Endothelial cell (in vitro differentiated cells): ENCODE results near the gene NPY5R. TPM values are rescaled to one million over a fixed set of nuclear protein-coding genes. Genes with fewer than 3 reads are reported as not detected.

ENCODE experiments used
- DNase-seq: peaks from one replicate; pipeline ENCODE4 v3.0.0; 2021; ENCODE audit warnings: low spot score
- H3K27ac Mint-ChIP-seq: one replicate; pipeline ENCODE4 v1.8.0; 2021; ENCODE audit warnings: mixed read lengths, inconsistent platforms; ENCODE audit not compliant: unreplicated experiment
- H3K27me3 Mint-ChIP-seq: one replicate; pipeline ENCODE4 v1.8.0; 2021; ENCODE audit warnings: mild to moderate bottlenecking, moderate library complexity, mixed read lengths, inconsistent platforms; ENCODE audit not compliant: unreplicated experiment
- H3K36me3 Mint-ChIP-seq: one replicate; pipeline ENCODE4 v1.8.0; 2021; ENCODE audit warnings: mild to moderate bottlenecking, low read depth, mixed read lengths, inconsistent platforms; ENCODE audit not compliant: unreplicated experiment
- H3K4me1 Mint-ChIP-seq: one replicate; pipeline ENCODE4 v1.8.0; 2021; ENCODE audit warnings: mild to moderate bottlenecking, mixed read lengths, inconsistent platforms; ENCODE audit not compliant: unreplicated experiment
- H3K4me3 Mint-ChIP-seq: one replicate; pipeline ENCODE4 v1.8.0; 2021; ENCODE audit warnings: mild to moderate bottlenecking, mixed read lengths, inconsistent platforms; ENCODE audit not compliant: unreplicated experiment
- H3K9me3 Mint-ChIP-seq: one replicate; pipeline ENCODE4 v1.8.0; 2021; ENCODE audit warnings: mixed read lengths, inconsistent platforms; ENCODE audit not compliant: unreplicated experiment
- total RNA-seq: library from RNA; stranded (reverse); fragmentation: NEBNext Ultra II Directional; extraction: Animal tissue kit (Norgen Biotek cat#: 25700); gene quantifications from one replicate; pipeline ENCODE4 v1.2.1, GENCODE V29; 2021; ENCODE audit not compliant: unreplicated experiment
- TF ChIP-seq, protein P1 (sequence below): fragments of 200-600 bp; sonication (generic); IDR thresholded peaks from one replicate; pipeline ENCODE4 v1.5.0; 2021; ENCODE audit warnings: antibody characterized with exemption; ENCODE audit not compliant: unreplicated experiment

The NPY5R gene
- total RNA-seq, 1 donor from 2014 or later: 0.38 TPM

DNA sequence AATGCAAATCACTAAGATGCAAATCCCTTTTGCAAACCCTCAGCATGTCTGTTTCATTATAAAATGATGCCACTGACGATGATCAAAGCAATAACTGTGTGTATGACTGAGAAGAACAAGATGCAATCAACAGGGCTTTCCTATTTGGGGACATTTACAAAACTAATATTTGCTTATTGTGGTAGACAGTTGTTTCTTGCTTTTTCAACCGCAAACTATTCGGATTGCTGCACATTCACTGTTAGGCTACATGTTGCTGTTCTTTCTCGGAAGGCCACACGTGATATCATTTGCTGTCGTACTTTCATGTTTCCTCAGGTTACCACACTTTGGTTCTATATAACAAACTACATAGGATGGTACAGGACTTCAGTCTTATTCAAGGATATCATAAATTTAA, 49.8 kb downstream of the NPY5R start:
- H3K4me1 Mint-ChIP-seq: peaks cover 4% of the 10 kb centered on the region
- no peaks in the 10 kb centered on the region for H3K36me3 Mint-ChIP-seq
- TF ChIP-seq, protein P1, sequence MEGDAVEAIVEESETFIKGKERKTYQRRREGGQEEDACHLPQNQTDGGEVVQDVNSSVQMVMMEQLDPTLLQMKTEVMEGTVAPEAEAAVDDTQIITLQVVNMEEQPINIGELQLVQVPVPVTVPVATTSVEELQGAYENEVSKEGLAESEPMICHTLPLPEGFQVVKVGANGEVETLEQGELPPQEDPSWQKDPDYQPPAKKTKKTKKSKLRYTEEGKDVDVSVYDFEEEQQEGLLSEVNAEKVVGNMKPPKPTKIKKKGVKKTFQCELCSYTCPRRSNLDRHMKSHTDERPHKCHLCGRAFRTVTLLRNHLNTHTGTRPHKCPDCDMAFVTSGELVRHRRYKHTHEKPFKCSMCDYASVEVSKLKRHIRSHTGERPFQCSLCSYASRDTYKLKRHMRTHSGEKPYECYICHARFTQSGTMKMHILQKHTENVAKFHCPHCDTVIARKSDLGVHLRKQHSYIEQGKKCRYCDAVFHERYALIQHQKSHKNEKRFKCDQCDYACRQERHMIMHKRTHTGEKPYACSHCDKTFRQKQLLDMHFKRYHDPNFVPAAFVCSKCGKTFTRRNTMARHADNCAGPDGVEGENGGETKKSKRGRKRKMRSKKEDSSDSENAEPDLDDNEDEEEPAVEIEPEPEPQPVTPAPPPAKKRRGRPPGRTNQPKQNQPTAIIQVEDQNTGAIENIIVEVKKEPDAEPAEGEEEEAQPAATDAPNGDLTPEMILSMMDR: no peak
- H3K9me3 Mint-ChIP-seq: no peaks in the 10 kb centered on the region
- H3K27ac Mint-ChIP-seq: no peak overlapping the region
- DNase-seq: no peak
- H3K4me3 Mint-ChIP-seq: no peak overlapping the region
- H3K27me3 Mint-ChIP-seq: no peaks in the 10 kb centered on the region

DNA sequence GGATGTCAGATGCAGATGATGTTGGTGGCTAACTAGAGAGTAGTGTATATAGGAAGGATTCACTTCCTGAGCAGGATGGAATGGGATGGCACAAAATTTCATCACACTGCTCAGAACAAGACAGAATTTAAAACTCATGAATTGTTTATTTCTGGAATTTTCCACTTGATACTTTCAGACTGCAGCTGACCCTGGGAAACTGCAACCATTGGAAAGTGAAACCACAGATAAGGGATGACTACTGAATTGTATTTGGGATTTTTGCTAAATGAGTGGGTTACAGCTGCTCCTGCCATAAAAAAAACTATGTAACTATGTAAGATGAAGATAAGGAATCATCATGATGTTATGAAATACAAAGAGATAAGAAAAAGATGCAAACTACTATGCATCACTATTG, 51.4 kb downstream of the NPY5R start:
- Mint-ChIP-seq H3K9me3 (no peaks in the 10 kb centered on the region), H3K27me3 (no peaks in the 10 kb centered on the region), H3K27ac (no peak overlapping the region), H3K4me3 (no peak overlapping the region), H3K36me3 (no peaks in the 10 kb centered on the region), H3K4me1 (peaks cover 4% of the 10 kb centered on the region)
- TF ChIP-seq, protein P1: no peak
- DNase-seq: no peak

DNA sequence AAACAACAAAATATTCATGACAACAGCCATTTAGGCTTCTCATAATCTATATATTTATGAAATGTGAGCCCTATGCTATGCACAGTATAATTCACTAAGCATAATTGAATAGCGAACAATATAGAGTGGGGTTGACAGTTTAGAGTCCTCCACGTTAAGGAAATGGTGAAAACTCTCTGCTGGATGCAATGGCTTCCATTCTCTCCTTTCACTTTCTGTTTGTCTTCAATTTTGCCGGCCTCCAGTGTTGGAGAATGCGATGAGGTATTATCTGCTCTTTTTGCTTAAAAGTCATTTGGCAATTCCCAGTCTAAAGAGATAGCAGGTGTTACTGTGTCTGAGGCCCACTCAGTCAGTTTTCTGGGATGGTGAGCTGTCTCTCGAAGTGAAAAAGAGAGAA, 52.1 kb downstream of the NPY5R start:
- H3K27ac Mint-ChIP-seq: no peak overlapping the region
- DNase-seq: no peak
- no peaks in the 10 kb centered on the region for H3K9me3 Mint-ChIP-seq
- no peaks in the 10 kb centered on the region for H3K36me3 Mint-ChIP-seq
- TF ChIP-seq, protein P1: no peak
- H3K4me3 Mint-ChIP-seq: no peak overlapping the region
- H3K4me1 Mint-ChIP-seq: peaks cover 4% of the 10 kb centered on the region
- no peaks in the 10 kb centered on the region for H3K27me3 Mint-ChIP-seq

DNA sequence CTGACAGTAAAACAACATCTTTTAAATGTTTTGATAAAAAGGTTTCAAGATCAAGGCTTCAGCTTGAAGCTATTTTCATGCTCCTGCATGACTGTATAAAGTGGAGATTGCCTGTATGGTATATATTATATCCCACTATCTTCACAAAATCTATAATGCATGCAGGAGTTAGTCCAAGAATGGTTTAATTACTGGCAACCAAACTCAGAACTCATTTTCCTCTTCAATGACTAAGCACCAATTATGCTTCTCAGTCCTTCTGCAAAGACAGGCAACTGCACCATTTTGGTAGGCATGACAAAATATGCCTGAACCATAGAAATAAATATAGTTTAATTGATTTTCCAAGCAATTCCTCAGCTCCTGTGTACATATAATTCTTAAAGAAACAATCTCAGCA, 54.5 kb downstream of the NPY5R start:
- Mint-ChIP-seq H3K27ac (no peak overlapping the region), H3K27me3 (no peaks in the 10 kb centered on the region), H3K4me1 (no peaks in the 10 kb centered on the region), H3K4me3 (no peak overlapping the region), H3K36me3 (no peaks in the 10 kb centered on the region), H3K9me3 (no peaks in the 10 kb centered on the region)
- TF ChIP-seq, protein P1: no peak
- no peak for DNase-seq

DNA sequence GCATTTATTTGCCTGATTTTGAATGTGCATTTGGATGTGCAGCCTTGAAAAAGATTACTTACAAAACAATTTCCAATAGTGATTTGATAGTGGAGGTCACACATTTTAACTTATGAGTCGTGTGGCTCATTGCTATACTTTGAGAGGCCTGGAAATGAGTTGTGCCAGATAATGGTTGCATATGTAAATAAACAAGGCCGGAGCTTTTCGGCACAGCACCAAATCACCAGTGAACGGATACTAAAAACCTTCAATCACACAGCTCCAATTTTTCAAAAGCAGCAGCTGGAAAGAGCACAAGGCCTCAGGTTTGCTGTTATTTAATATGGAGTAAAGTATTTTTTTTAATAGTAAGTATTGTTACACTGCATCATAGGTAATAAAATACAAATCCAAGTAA, 57.2 kb downstream of the NPY5R start:
- H3K9me3 Mint-ChIP-seq: no peaks in the 10 kb centered on the region
- H3K4me1 Mint-ChIP-seq: peaks cover 7% of the 10 kb centered on the region
- H3K27ac Mint-ChIP-seq: no peak overlapping the region
- H3K27me3 Mint-ChIP-seq: no peaks in the 10 kb centered on the region
- DNase-seq: no peak
- no peak overlapping the region for H3K4me3 Mint-ChIP-seq
- H3K36me3 Mint-ChIP-seq: no peaks in the 10 kb centered on the region
- TF ChIP-seq, protein P1: no peak

Other genes starting within 250 kb of the NPY5R start
- gene NAF1, start 177.0 kb upstream of the NPY5R start, total RNA-seq: 14.8 TPM
- 2.6 TPM for gene NPY1R, start 11.3 kb upstream of the NPY5R start, total RNA-seq
- not detected for gene TKTL2, start 129.9 kb downstream of the NPY5R start, total RNA-seq
- 19.0 TPM for gene TMA16, start 150.8 kb downstream of the NPY5R start, total RNA-seq